Uterus (tissue), 2 donors: ENCODE measurements around the gene MACROD1.

ENCODE experiments used
- CTCF ChIP-seq, 4 experiments: fragments of 200-600 bp in 2 of 4; fragments of 450-650 bp in 2 of 4; sonication (generic) in 2 of 4; IDR thresholded peaks; one replicate each; pipeline ENCODE4 v1.5.1; 2016 to 2019; ENCODE audit warnings: antibody characterized with exemption in 4 of 4, mild to moderate bottlenecking in 2 of 4, moderate library complexity in 1 of 4
- POLR2A ChIP-seq, 2 donors: fragments of 450-650 bp; IDR thresholded peaks; one replicate each; pipeline ENCODE4 v1.6.1; 2016; ENCODE audit warnings: antibody characterized with exemption in 2 of 2, mild to moderate bottlenecking in 1 of 2, moderate library complexity in 1 of 2

DNA sequence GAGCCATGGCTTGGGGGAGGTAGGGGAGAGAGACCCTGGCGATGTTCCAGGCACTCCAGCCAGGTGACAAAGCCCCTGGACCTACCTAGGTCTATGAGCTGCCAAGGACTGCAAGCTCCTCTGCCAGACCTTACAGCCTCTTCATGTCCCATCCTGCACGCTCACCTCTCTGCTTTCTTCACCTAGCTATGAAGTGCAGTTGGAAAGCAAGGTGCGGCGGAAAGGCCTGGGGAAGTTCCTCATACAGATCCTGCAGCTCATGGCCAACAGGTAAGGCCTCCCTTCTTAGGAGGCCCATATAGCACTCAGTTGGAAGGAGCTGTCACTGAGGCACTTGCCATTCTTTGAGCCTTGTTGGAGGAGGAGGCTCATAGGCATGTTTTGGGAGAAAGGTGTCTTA lies 213.3 kb downstream of the MACROD1 start:
- no peak for TF ChIP-seq CTCF (IDR thresholded peaks at IDR 0.05)
- TF ChIP-seq POLR2A (IDR thresholded peaks at IDR 0.05) = no peak
